Activated T-cell treated with anti-CD3 and anti-CD28 coated beads, Interleukin-2, amount 50 U/mL, for 72 hours (primary cell): Measurements from ENCODE around the gene NR1H4. TPM values are rescaled to one million over a fixed set of nuclear protein-coding genes. Genes with fewer than 3 reads are reported as not detected.
"Not testable (repeated sequence)": the region's sequence is repeated elsewhere in the genome, so short reads cannot be mapped to it uniquely, and the experiment has no call there.

Source experiments
- ATAC-seq, 2 donors: fragments of 150-1000 bp; cut with Tn5 transposase; replicated peaks in 1 of 2; 2 replicates each; pipeline ENCODE4 v1.10.0; 2021; ENCODE audit warnings: moderate library complexity in 2 of 2, mild to moderate bottlenecking in 1 of 2
- DNase-seq, 2 donors: peaks; one replicate each; pipeline ENCODE4 v3.0.0; 2021 to 2022; ENCODE audit warnings: mixed read lengths in 1 of 2
- H3K27ac Mint-ChIP-seq: one replicate; pipeline ENCODE4 v1.8.0; 2022; ENCODE audit warnings: mild to moderate bottlenecking, moderate library complexity, mixed read lengths
- H3K27me3 Mint-ChIP-seq: one replicate; pipeline ENCODE4 v1.8.0; 2022; ENCODE audit warnings: low read depth, mixed read lengths
- H3K36me3 Mint-ChIP-seq, 2 donors: one replicate each; pipeline ENCODE4 v1.8.0; 2022; ENCODE audit warnings: mixed read lengths in 2 of 2, mild to moderate bottlenecking in 1 of 2; ENCODE audit not compliant: insufficient read depth in 2 of 2
- H3K4me1 Mint-ChIP-seq: one replicate; pipeline ENCODE4 v1.8.0; 2022; ENCODE audit warnings: low read depth, mixed read lengths
- H3K4me3 Mint-ChIP-seq, 2 donors: one replicate each; pipeline ENCODE4 v1.8.0; 2022; ENCODE audit warnings: mild to moderate bottlenecking in 2 of 2, mixed read lengths in 2 of 2, moderate library complexity in 2 of 2
- H3K9me3 Mint-ChIP-seq, 2 donors: one replicate each; pipeline ENCODE4 v1.8.0; 2022; ENCODE audit warnings: mixed read lengths in 2 of 2
- total RNA-seq, 2 donors: library from RNA; stranded (reverse); gene quantifications; one replicate each; pipeline ENCODE4 v1.2.3, GENCODE V29; 2022

NR1H4 gene
- total RNA-seq, 2 donors from 2014 or later: not detected

- Mint-ChIP-seq H3K9me3 (peaks cover 2% of the 10 kb centered on the region in 2 donors), H3K27me3 (no peaks in the 10 kb centered on the region), H3K4me1 (no peaks in the 10 kb centered on the region), H3K27ac (no peak overlapping the region), H3K4me3 (no peak overlapping the region), H3K36me3 (no peaks in the 10 kb centered on the region)
- no peak for ATAC-seq
- DNase-seq: no peak
These were observed 61.1 kb downstream of the NR1H4 start for GRCh38 chr12:100534625-100535227.

- no peaks in the 10 kb centered on the region for H3K36me3 Mint-ChIP-seq
- ATAC-seq (no peak), DNase-seq (peak; percentile 1 to 4)
- no peaks in the 10 kb centered on the region for H3K27me3 Mint-ChIP-seq
- peaks cover 2% of the 10 kb centered on the region in 2 donors for H3K9me3 Mint-ChIP-seq
- H3K4me1 Mint-ChIP-seq: no peaks in the 10 kb centered on the region
- H3K27ac Mint-ChIP-seq: no peak overlapping the region
- no peak overlapping the region for H3K4me3 Mint-ChIP-seq
These were observed 65.5 kb downstream of the NR1H4 start for GRCh38 chr12:100539202-100539601.

- no peak overlapping the region for H3K4me3 Mint-ChIP-seq
- no peaks in the 10 kb centered on the region for H3K36me3 Mint-ChIP-seq
- no peaks in the 10 kb centered on the region for H3K27me3 Mint-ChIP-seq
- H3K4me1 Mint-ChIP-seq: no peaks in the 10 kb centered on the region
- ATAC-seq: no peak
- no peak for DNase-seq
- H3K27ac Mint-ChIP-seq: no peak overlapping the region
- peaks cover 0 to 2% of the 10 kb centered on the region in 2 donors for H3K9me3 Mint-ChIP-seq
These were observed 70.5 kb downstream of the NR1H4 start for GRCh38 chr12:100544165-100544564.

GRCh38 chr12:100545092-100545491, 71.4 kb downstream of the NR1H4 start:
- Mint-ChIP-seq H3K27me3 (no peaks in the 10 kb centered on the region), H3K27ac (no peak overlapping the region), H3K36me3 (no peaks in the 10 kb centered on the region), H3K4me1 (no peaks in the 10 kb centered on the region), H3K9me3 (no peaks in the 10 kb centered on the region), H3K4me3 (no peak overlapping the region)
- no peak for DNase-seq
- no peak for ATAC-seq

- Mint-ChIP-seq H3K36me3 (no peaks in the 10 kb centered on the region), H3K4me1 (no peaks in the 10 kb centered on the region), H3K27me3 (no peaks in the 10 kb centered on the region), H3K9me3 (no peaks in the 10 kb centered on the region), H3K4me3 (no peak overlapping the region), H3K27ac (no peak overlapping the region)
- no peak for ATAC-seq
- no peak for DNase-seq
These were observed 80.3 kb downstream of the NR1H4 start for GRCh38 chr12:100553936-100554335.

GRCh38 chr12:100554608-100555077, 81.0 kb downstream of the NR1H4 start:
- peak in 1 of 2 donors; percentile 10 for DNase-seq
- H3K27ac Mint-ChIP-seq: no peak overlapping the region
- ATAC-seq: no peak
- no peaks in the 10 kb centered on the region for H3K36me3 Mint-ChIP-seq
- H3K4me1 Mint-ChIP-seq: no peaks in the 10 kb centered on the region
- H3K4me3 Mint-ChIP-seq: no peak overlapping the region
- H3K27me3 Mint-ChIP-seq: no peaks in the 10 kb centered on the region
- no peaks in the 10 kb centered on the region for H3K9me3 Mint-ChIP-seq

- no peaks in the 10 kb centered on the region for H3K9me3 Mint-ChIP-seq
- no peaks in the 10 kb centered on the region for H3K27me3 Mint-ChIP-seq
- no peak for DNase-seq
- H3K36me3 Mint-ChIP-seq: no peaks in the 10 kb centered on the region
- no peak overlapping the region for H3K27ac Mint-ChIP-seq
- no peak overlapping the region for H3K4me3 Mint-ChIP-seq
- H3K4me1 Mint-ChIP-seq: no peaks in the 10 kb centered on the region
- no peak for ATAC-seq
These were observed 82.1 kb downstream of the NR1H4 start for GRCh38 chr12:100555722-100556121.

- Mint-ChIP-seq H3K4me1 (no peaks in the 10 kb centered on the region), H3K36me3 (no peaks in the 10 kb centered on the region), H3K9me3 (no peaks in the 10 kb centered on the region), H3K27ac (no peak overlapping the region), H3K4me3 (no peak overlapping the region), H3K27me3 (no peaks in the 10 kb centered on the region)
- DNase-seq: no peak
- no peak for ATAC-seq
These were observed 83.7 kb downstream of the NR1H4 start for GRCh38 chr12:100557357-100557756.

- not testable (repeated sequence) for H3K27ac Mint-ChIP-seq, H3K4me1 Mint-ChIP-seq, H3K9me3 Mint-ChIP-seq, ATAC-seq, H3K27me3 Mint-ChIP-seq, H3K4me3 Mint-ChIP-seq, H3K36me3 Mint-ChIP-seq, DNase-seq
These were observed 85.6 kb downstream of the NR1H4 start for GRCh38 chr12:100559261-100559660.

- no peaks in the 10 kb centered on the region for H3K9me3 Mint-ChIP-seq
- ATAC-seq: no peak
- H3K27ac Mint-ChIP-seq: no peak overlapping the region
- H3K36me3 Mint-ChIP-seq: no peaks in the 10 kb centered on the region
- H3K4me3 Mint-ChIP-seq: no peak overlapping the region
- H3K27me3 Mint-ChIP-seq: peaks cover 35% of the 10 kb centered on the region
- peaks cover 15% of the 10 kb centered on the region for H3K4me1 Mint-ChIP-seq
- DNase-seq: no peak
These were observed 90.4 kb downstream of the NR1H4 start for GRCh38 chr12:100564090-100564489.

GRCh38 chr12:100564905-100565467, 91.3 kb downstream of the NR1H4 start:
- Mint-ChIP-seq H3K9me3 (no peaks in the 10 kb centered on the region), H3K4me1 (peaks cover 15% of the 10 kb centered on the region), H3K27me3 (peaks cover 42% of the 10 kb centered on the region)

GRCh38 chr12:100565987-100566545, 92.4 kb downstream of the NR1H4 start:
- no peak for DNase-seq
- Mint-ChIP-seq H3K4me1 (peaks cover 15% of the 10 kb centered on the region), H3K27me3 (peaks cover 42% of the 10 kb centered on the region), H3K27ac (no peak overlapping the region), H3K36me3 (no peaks in the 10 kb centered on the region), H3K4me3 (no peak overlapping the region), H3K9me3 (no peaks in the 10 kb centered on the region)
- ATAC-seq: no peak

More at GRCh38 chr12:100564905-100565467, 91.3 kb downstream of the NR1H4 start:
- Mint-ChIP-seq H3K36me3 (no peaks in the 10 kb centered on the region), H3K27ac (no peak overlapping the region), H3K4me3 (no peak overlapping the region)
- DNase-seq (no peak), ATAC-seq (no peak)

- ATAC-seq (peak; percentile 26 to 50), DNase-seq (peak in 1 of 2 donors; percentile 3)
- no peak overlapping the region for H3K27ac Mint-ChIP-seq
- peaks cover 49% of the 10 kb centered on the region for H3K27me3 Mint-ChIP-seq
- no peaks in the 10 kb centered on the region for H3K9me3 Mint-ChIP-seq
- H3K36me3 Mint-ChIP-seq: no peaks in the 10 kb centered on the region
- H3K4me1 Mint-ChIP-seq: peaks cover 15% of the 10 kb centered on the region
- H3K4me3 Mint-ChIP-seq: no peak overlapping the region
These were observed 93.4 kb downstream of the NR1H4 start for GRCh38 chr12:100566887-100567637.
